T-helper 9 cell (primary cell): Measurements from ENCODE around the gene VSIR.

Experiments used
- DNase-seq: peaks from one replicate; pipeline ENCODE4 v3.0.0-alpha.2; 2020

Gene VSIR

DNA sequence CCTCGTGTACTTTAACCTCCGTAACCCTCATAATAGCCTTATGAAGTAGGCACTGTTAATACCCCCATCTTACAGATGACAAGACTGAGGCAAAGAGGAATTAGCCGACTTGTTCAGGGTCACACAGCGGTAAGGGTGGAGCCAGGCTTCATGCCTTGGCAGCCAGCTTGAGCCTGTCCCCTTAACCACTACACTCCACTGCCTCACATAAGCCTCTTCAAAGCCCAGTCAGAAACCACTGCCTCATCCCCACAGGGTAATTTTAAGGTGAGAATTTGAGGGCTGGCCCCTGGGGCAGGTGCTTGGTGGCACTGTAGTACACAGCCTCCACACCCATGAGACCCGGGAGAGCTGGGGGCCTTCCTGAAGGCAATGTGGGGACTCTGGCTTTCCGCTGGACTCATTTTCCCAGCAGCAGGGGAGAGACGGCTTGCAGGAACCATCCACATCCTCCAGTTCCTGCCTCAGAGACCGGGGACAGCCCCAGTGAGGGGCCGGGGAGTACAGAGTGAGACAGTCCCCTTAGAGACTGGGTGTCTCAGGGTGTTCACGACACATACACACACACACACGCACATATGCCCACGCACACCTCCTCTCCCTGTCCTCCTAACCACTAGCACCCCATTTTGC is 46.1 kb downstream of the VSIR start:
- DNase-seq, result peak; percentile 32

DNA sequence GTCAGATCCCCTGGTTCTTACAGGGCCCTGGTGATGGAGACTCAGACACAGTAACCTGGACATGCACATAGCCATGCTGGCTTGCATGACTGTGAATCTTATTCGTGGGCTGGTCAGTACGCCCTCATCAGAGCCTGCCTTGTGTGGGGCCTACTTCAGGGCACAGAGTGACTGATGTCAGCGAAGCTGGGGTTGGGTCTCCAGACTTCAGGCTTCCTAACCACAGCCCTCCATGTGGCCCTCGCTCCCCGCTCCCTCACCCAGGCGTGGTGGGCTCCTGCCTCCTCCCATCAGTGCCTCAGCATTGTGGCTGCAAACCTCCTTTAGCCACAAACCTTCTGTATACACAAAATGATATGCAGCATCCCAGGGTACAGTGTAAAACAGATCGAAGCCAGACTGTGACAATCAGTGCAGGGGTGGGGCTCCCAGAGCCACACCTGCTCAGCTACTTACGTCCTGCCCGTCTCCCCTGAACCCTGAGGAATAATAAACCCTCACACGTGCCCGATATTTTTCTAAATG is 46.7 kb downstream of the VSIR start:
- DNase-seq, result peak; percentile 29

- peak; percentile 42 for DNase-seq
Measured at GRCh38 chr10:71725998-71726579, 47.2 kb downstream of the VSIR start.

DNA sequence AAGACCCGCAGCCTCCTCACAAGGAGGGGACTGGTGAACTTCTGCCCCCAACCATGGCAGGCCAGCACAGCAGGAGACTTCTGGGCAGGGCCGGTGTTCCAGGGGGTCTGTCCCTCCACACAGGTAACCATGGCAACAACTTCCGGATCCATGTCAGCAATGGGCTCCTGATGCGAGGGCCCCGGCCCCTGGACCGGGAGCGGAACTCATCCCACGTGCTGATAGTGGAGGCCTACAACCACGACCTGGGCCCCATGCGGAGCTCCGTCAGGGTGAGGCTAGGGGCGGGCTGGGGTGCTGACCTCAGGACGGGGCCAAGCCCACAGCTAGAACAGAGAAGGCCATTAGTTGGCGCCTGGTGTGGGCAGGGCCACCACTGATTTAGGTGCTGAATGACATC is 48.1 kb downstream of the VSIR start:
- no peak for DNase-seq

DNA sequence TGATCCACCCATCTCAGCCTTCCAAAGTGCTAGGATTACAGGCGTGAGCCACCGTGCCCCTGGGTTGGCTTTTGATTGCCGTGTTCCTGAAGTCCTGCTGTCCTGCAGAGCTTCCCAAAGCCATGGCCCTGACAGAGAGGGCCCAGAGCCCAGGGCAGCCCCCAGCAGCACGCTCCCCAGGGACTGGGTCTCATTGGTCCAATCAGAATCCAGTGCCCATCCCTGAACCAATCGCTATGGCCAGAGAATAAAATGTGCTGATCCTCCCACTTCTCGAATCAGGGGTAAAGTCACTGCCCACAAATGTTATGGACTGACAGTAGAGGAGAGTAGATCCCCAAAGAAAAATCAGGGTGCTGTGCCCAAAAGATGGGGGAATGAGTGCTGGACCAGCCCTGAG is 48.8 kb downstream of the VSIR start:
- no peak for DNase-seq

- no peak for DNase-seq
Measured at GRCh38 chr10:71723311-71723710, 50.0 kb downstream of the VSIR start.

GRCh38 chr10:71722849-71723248 is 50.5 kb downstream of the VSIR start:
- DNase-seq, result no peak

DNA sequence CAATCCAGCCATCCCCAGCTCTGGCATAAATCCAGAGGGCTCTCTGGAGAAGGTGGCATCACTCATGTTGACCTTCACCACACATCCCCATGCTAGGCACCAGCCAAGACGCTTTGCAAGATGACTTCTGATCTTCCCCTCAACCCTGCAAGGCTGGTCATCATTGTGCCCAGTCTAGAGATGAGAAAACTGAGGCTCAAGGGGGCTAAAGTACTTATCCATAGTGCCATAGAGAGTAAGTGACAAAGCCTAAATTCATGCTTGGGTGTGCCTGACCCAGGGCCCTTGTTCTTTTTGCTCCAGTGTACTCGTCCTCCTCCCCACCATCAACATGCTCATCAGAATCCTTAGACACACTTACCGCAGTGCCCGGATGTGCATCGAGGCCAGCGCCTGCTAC is 52.0 kb downstream of the VSIR start:
- no peak for DNase-seq

DNA sequence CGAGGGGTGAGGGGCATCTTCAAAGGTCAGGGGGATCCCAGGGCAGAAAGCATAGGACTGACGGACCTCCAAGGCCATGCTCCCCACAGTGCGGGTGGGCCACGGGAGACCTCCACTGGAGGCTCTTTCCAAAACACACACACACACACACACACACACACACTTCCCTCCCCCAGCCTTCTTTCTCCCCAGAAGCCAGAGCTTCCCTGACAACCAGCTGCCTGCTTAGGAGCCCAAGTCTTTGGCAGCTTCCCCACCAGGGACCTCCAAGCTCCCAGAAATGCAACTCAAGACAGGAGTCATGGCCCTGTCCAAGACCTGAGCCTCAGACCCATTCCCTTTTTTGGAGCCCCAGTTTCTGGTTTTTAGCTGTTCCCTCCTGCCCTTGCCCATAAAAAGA is 53.0 kb downstream of the VSIR start:
- no peak for DNase-seq

GRCh38 chr10:71719464-71720201 is 53.7 kb downstream of the VSIR start, which contains the start of gene C10orf105:
Gene C10orf105 (minus strand): TSS chr10:71719778. CDS start chr10:71716337, 3,441 bp downstream.
- DNase-seq, result no peak

DNA sequence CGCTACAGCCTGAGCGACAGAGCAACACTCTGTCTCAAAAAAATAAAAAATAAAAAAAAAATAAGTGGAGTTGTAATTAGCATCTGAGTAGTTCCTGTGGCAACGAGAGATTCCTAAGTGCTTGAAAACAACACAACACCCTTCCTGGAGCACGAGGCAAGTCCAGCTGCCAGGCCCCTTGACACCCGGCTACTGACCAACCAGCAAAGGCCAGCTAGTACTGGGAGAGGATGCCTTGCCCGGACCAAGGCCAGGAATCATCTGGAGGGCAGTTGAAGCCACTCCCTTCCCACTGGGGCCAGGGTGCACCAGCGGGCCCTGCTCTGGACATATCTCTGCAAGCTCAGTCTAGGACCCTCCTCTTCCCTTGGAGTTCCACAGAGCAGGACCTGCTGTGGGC is 54.3 kb downstream of the VSIR start:
- DNase-seq, result no peak

GRCh38 chr10:71718165-71718698 is 55.1 kb downstream of the VSIR start:
- DNase-seq, result no peak

DNA sequence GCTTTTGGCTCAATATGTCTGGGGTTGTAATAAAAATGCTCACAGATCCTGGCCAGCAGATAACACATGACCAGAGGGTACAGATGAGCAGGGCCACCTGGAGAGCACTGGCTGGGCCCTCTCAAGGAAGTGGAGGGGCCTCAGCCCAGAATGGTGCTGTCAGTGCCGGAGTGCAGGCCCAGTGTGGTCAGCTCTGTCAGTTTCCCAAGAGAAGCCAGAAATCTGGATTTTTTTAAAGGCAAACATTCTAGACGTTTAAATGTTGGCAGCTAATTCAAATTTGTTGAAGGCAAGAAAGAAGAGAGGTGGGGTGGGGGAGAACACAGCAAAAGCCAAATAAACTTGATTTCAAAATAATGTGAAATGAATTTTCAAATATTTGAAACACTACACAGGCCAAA is 55.8 kb downstream of the VSIR start:
- DNase-seq, result no peak

GRCh38 chr10:71717056-71717455 is 56.3 kb downstream of the VSIR start:
- DNase-seq, result no peak

GRCh38 chr10:71716426-71716825 is 56.9 kb downstream of the VSIR start:
- no peak for DNase-seq

- no peak for DNase-seq
Measured at GRCh38 chr10:71715860-71716259, 57.5 kb downstream of the VSIR start.

GRCh38 chr10:71715026-71715425 is 58.3 kb downstream of the VSIR start:
- DNase-seq, result no peak

- DNase-seq, result no peak
Measured at GRCh38 chr10:71714592-71714991, 58.7 kb downstream of the VSIR start.

DNA sequence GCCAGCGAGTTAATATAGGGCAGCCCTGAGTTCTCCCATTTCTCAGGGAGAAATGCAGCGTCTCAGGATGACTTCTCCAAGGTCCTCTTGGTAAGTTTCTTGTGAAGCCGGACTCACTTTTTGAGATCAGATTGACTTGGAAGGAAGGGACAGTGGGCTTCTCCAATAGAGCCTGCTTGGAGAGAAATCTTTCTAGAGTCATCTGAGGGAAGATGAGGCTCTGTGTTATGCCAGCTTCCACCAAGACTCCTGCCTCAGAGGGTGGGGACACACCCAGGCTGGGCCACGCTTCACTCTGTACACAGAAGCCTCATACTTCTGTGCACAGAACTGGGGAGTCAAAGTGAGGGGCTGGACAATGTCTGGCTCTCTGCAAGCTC is 59.3 kb downstream of the VSIR start:
- DNase-seq, result no peak

DNA sequence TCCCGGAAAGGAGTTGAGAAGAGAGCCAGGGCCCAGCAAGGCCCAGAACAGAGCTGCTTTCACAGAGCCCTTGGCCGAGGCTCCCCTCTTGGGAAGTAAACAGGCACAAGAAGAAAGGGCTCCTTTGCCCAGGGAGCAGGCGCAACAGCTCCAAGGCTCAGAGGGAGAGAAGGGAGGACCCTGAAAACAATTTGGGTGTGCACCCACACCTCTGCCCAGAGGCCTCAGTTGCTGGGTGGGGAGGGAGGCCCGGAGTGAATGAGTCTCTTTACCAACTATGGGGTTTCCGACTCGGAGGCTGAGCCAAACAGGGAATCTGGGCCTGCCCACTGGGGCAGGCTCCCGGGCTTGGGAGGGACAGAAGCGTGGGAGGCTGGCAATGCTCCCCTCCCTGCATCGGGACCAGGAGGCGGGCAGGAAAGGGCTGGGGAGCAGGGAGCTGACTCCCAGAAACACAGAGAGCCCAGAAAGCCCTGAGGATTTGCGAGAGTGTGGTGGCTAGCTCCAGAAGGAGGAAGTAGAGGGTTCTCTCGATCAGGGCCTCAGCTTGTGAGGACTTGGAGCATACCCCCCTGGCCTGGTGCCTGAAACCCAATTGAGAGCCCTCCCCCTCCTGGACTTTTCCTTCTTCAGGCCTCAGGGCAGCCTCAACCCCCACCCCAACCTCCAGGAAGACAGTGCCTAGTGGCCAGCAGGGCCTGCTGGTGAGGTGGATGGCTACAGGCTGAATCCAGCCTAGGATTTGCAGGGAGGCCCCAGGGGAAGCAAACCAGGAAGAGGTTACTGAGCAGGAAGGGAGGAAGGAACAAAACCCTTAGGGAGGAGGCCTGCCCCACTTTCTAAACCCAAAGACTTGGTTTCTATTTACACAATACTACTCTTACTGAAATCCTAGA is 59.9 kb downstream of the VSIR start:
- no peak for DNase-seq

DNA sequence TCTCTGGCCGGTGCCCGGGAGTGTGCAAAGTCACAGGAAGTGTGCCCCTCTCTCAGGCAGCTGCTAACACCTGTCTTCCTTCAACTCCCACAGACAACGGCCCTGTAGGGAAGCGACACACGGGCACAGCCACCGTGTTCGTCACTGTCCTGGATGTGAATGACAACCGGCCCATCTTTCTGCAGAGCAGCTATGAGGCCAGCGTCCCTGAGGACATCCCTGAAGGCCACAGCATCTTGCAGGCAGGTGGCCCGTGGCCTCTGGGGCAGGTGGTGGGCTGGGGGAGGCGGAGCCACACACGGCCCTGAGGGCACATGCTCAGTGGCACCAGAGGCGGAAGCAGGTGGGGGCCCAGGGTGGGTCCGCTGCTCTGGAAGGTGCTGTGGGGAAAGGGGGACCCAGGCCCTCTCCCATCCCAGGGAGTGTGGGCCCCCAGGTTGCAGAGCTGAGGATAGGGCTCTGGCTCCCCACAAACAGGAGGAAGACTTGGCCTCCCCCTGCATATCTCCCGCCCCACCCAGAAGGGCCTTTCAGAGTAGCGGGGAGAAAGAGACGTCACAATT is 60.7 kb downstream of the VSIR start:
- DNase-seq, result no peak

DNA sequence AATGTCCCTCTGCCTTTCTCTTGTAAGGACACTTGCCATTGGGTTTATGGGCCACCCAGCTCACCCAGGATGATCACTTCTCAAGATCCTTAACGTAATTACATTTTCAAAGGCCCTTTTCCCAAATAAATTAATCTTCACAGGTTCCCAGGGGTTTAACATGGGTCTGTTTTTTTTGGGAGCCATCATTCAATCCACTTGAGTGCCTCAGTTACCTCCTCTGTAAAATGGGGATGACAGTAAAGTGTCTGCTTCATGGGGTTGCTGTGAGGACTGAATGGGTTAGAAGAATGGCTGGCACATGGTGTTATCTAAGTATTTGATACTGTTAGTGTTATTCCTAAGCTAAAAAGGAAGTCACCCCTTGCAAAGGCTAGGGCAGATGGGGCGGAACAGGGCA is 61.1 kb downstream of the VSIR start:
- no peak for DNase-seq
